K562 (cell line): Measurements from ENCODE around the gene ULBP1. TPM values are rescaled to one million over a fixed set of nuclear protein-coding genes. Genes with fewer than 3 reads are reported as not detected.

ENCODE experiments used
- ATAC-seq: fragments of 200-7000 bp; cut with Tn5 transposase; 3 replicates; pipeline ENCODE4 v1.9.1; 2020; ENCODE audit warnings: moderate library complexity
- BruUV-seq: library from RNA; stranded (reverse); fragments of 400-500 nt; replicated peaks from 2 replicates; lab custom pipeline; 2021; lab: Mats Ljungman, UMichigan
- CTCF ChIA-PET: fragments of 300-600 bp; formaldehyde crosslinking; extraction: SDS; loops from one replicate; lab custom pipeline; 2021; ENCODE audit warnings: low intra/inter-chr PET ratio; lab: Yijun Ruan, JAX
- POLR2A ChIA-PET: fragments of 300-600, 350-650 bp; sonication (Branson Sonifier 250); formaldehyde crosslinking; extraction: SDS; loops from one replicate; lab custom pipeline; 2021; ENCODE audit warnings: antibody characterized with exemption, inconsistent platforms; lab: Yijun Ruan, JAX
- DNase-seq, 4 experiments: peaks; one replicate each; pipeline versions ENCODE4 v3.0.0 to v3.0.0-alpha.2; 2011 to 2018; ENCODE audit warnings: low spot score in 3 of 4, mixed read lengths in 3 of 4; ENCODE audit errors: extremely low read depth in 1 of 4
- FAIRE-seq: peaks from 2 replicates; lab custom pipeline; 2011; peaks lifted over from hg19 to GRCh38; lab: Jason Lieb, UNC
- H2AFZ ChIP-seq: 2 replicates; pipeline ENCODE4 v1.6.0; 2011; ENCODE audit warnings: low read depth, low read length, control low read depth, inconsistent platforms
- H3K27ac ChIP-seq: fragments of 200-600 bp; 3 replicates; pipeline ENCODE4 v1.8.0; 2011; ENCODE audit warnings: low read depth, mild to moderate bottlenecking, control low read depth, inconsistent platforms, low read length, moderate library complexity, mixed read lengths; ENCODE audit errors: extremely low read depth
- H3K27me3 ChIP-seq, 2 experiments: fragments of 300-600 bp in 1 of 2; 2 replicates in 1 of 2; 3 replicates in 1 of 2; pipeline versions ENCODE4 v1.6.0 to v1.8.0; 2011; ENCODE audit warnings: inconsistent platforms in 2 of 2, low read length in 2 of 2, mild to moderate bottlenecking in 1 of 2, mixed read lengths in 1 of 2, moderate library complexity in 1 of 2; ENCODE audit not compliant: control insufficient read depth in 2 of 2, insufficient read depth in 2 of 2
- H3K36me3 ChIP-seq: fragments of 300-600 bp; 3 replicates; pipeline ENCODE4 v1.8.0; 2011; ENCODE audit warnings: mild to moderate bottlenecking, low read length, inconsistent platforms; ENCODE audit not compliant: control insufficient read depth, insufficient read depth
- H3K4me1 ChIP-seq, 2 experiments: fragments of 200-600 bp in 1 of 2; replicated peaks in 1 of 2; 2 replicates in 1 of 2; 3 replicates in 1 of 2; pipeline versions ENCODE4 v1.5.1 to v1.8.0; 2011; ENCODE audit warnings: inconsistent platforms in 2 of 2, low read length in 2 of 2, mild to moderate bottlenecking in 1 of 2, mixed read lengths in 1 of 2, moderate library complexity in 1 of 2; ENCODE audit not compliant: control insufficient read depth in 2 of 2, insufficient read depth in 2 of 2
- H3K4me2 ChIP-seq: 2 replicates; pipeline ENCODE4 v1.6.1; 2011; ENCODE audit warnings: low read length, control low read depth, inconsistent platforms, mixed read lengths; ENCODE audit not compliant: insufficient read depth
- H3K4me3 ChIP-seq: fragments of 200-600 bp; sonication (generic), shearing (Covaris generic); 2 replicates; pipeline ENCODE4 v1.5.1; 2016; ENCODE audit warnings: control low read depth, inconsistent platforms
- H3K79me2 ChIP-seq: fragments of 200-600 bp; 3 replicates; pipeline ENCODE4 v1.8.0; 2011; ENCODE audit warnings: low read length, inconsistent platforms; ENCODE audit not compliant: control insufficient read depth, insufficient read depth
- H3K9ac ChIP-seq, 2 experiments: 2 replicates each; pipeline versions ENCODE4 v1.6.0 to v1.6.1; 2011; ENCODE audit warnings: low read depth in 2 of 2, low read length in 2 of 2, control low read depth in 1 of 2, inconsistent platforms in 1 of 2, mild to moderate bottlenecking in 1 of 2, mixed read lengths in 1 of 2; ENCODE audit not compliant: insufficient read depth in 1 of 2
- H3K9me1 ChIP-seq: one replicate; pipeline ENCODE4 v1.6.0; 2011; ENCODE audit warnings: inconsistent platforms, mild to moderate bottlenecking, low read length, moderate library complexity; ENCODE audit not compliant: control insufficient read depth, insufficient read depth
- H3K9me3 ChIP-seq: replicated peaks from 2 replicates; pipeline ENCODE4 v1.5.1; 2011; ENCODE audit warnings: low read depth, low read length, inconsistent platforms; ENCODE audit not compliant: control insufficient read depth, insufficient read depth
- H4K20me1 ChIP-seq: replicated peaks from 2 replicates; pipeline ENCODE4 v1.6.1; 2011; ENCODE audit warnings: low read length, inconsistent platforms, mixed read lengths; ENCODE audit not compliant: control insufficient read depth, insufficient read depth
- CTCFL ChIP-seq: IDR thresholded peaks from 2 replicates; pipeline ENCODE4 v1.6.1; 2011; ENCODE audit warnings: borderline replicate concordance, low read depth, mild to moderate bottlenecking, moderate library complexity, low read length; ENCODE audit not compliant: insufficient read depth, poor library complexity, severe bottlenecking
- MTA2 ChIP-seq: fragments of 450-650 bp; IDR thresholded peaks from 2 replicates; pipeline ENCODE4 v1.6.1; 2016; ENCODE audit warnings: low read depth
- SAFB2 ChIP-seq: fragments of 200-400 bp; formaldehyde crosslinking; IDR thresholded peaks from 2 replicates; pipeline ENCODE4 v1.6.1; 2018; ENCODE audit warnings: borderline replicate concordance, low read length, low read depth, moderate library complexity; ENCODE audit not compliant: severe bottlenecking
- THAP7 ChIP-seq: fragments of 250-450 bp; sonication (Bioruptor Pico); IDR thresholded peaks from 2 replicates; pipeline ENCODE4 v1.5.0; 2021
- ZBTB40 ChIP-seq, 2 experiments: fragments of 450-650 bp in 1 of 2; sonication (generic) in 1 of 2; formaldehyde crosslinking in 1 of 2; IDR thresholded peaks; 2 replicates each; pipeline versions ENCODE4 v1.7.1 to v1.9.0; 2016 to 2022; ENCODE audit warnings: inconsistent platforms in 1 of 2, mild to moderate bottlenecking in 1 of 2, missing genetic modification reagents in 1 of 2
- ZNF23 ChIP-seq: fragments of 250-450 bp; sonication (Bioruptor Pico); IDR thresholded peaks from 2 replicates; pipeline ENCODE4 v1.4.0; 2020; ENCODE audit warnings: mild to moderate bottlenecking
- WGBS: fragments of 100-300 bp; shearing (Covaris generic); methylation state at CpG from one replicate; pipeline ENCODE4 v1.1.6; 2016; ENCODE audit warnings: low coverage, mixed read lengths; ENCODE audit not compliant: insufficient coverage; ENCODE audit errors: missing lambda C conversion rate; 5-methylcytosine and 5-hydroxymethylcytosine counted together
- in situ Hi-C: fragments of 300-500 bp; cut with MboI; formaldehyde crosslinking; loops from 4 replicates; pipeline ENCODE4 v1.15.0; 2018; ENCODE audit warnings: inconsistent platforms, mixed read lengths
- intact Hi-C: fragments of 100-400 bp; cut with micrococcal nuclease; formaldehyde crosslinking; loops from 2 replicates; pipeline ENCODE4 v1.14.2; 2022
- polyA plus RNA-seq, 8 experiments: library from polyadenylated mRNA; depleted of rRNA in 4 of 8; stranded (reverse) in 5 of 8; unstranded in 3 of 8; fragments of >200 nt; fragmentation: Nextera tagmentation in 2 of 8; fragmentation: Illumina TruSeq in 1 of 8; extraction: Ambion mirVana in 2 of 8; extraction: Trizol in 1 of 8; gene quantifications; 2 replicates each; pipeline versions ENCODE4 v1.2.1 to v1.2.3, GENCODE V29; 2011 to 2014; ENCODE audit warnings: inconsistent platforms in 1 of 8, missing spikeins in 1 of 8
- total RNA-seq, 7 experiments: library from RNA; depleted of rRNA in 6 of 7; stranded (reverse); fragments of >200 nt in 6 of 7; fragmentation: Illumina TruSeq in 2 of 7; extraction: Trizol in 2 of 7; gene quantifications; 2 replicates each; pipeline versions ENCODE4 v1.2.1 to v1.2.3, GENCODE V29; 2011 to 2021; ENCODE audit warnings: low replicate concordance in 1 of 7

Gene ULBP1
- total and polyA plus RNA-seq, 9 of the 15 experiments (the other 6 are each of a cell fraction or from before 2014, with no cell fraction given): 0.33 to 6.0 (median 2.5) TPM

- no peak overlapping the region for H3K9ac ChIP-seq
- no peak for DNase-seq
- no peak overlapping the region for H3K4me3 ChIP-seq
- ChIA-PET CTCF (no interaction called here), POLR2A (interaction anchor here (0.6 kb wide), 1 partner anchor 437 kb away, joined by 3 read pairs; no protein-coding TSS in a partner anchor)
- no peaks in the 10 kb centered on the region for H3K9me3 ChIP-seq
- H2AFZ ChIP-seq: no peak overlapping the region
- no peaks in the 10 kb centered on the region for H3K79me2 ChIP-seq
- H3K9me1 ChIP-seq: no peaks in the 10 kb centered on the region
- in situ Hi-C loops (loop anchor here (5.0 to 10.0 kb wide), 2 partner anchors 67 to 465 kb away; no protein-coding TSS in a partner anchor), intact Hi-C loops (loop anchor here (10.0 kb wide), 1 partner anchor 335 kb away; no protein-coding TSS in a partner anchor)
- no TSS peak for BruUV-seq
- peaks cover 14 to 57% of the 10 kb centered on the region in 2 experiments; a peak in 4 of 5 replicates for H3K27me3 ChIP-seq
- no peak for FAIRE-seq
- no peak overlapping the region for H3K4me2 ChIP-seq
- no peak overlapping the region for H3K27ac ChIP-seq
- 3% methylated on average over 6 of the region's 6 CpGs for WGBS
- ATAC-seq: no peak
- no peaks in the 10 kb centered on the region for H4K20me1 ChIP-seq
- H3K4me1 ChIP-seq: peaks cover 0 to 26% of the 10 kb centered on the region in 2 experiments; a peak in 2 of 5 replicates
- no peaks in the 10 kb centered on the region for H3K36me3 ChIP-seq
- TF ChIP-seq CTCFL (no peak), ZNF23 (no peak), SAFB2 (no peak), MTA2 (no peak), THAP7 (0 out of 2 replicates have a peak, but pooled peaks have one; percentile 28), ZBTB40 (IDR thresholded peaks at IDR 0.05) (no peak), ZBTB40 (CRISPR knock-in tag; IDR thresholded peaks at IDR 0.05) (no peak)
Observed at GRCh38 chr6:149939909-149940671, 23.7 kb upstream of the ULBP1 start.
